Stimulated activated effector memory CD8-positive, alpha-beta T cell treated with anti-CD3 and anti-CD28 coated beads, Interleukin-12 subunit alpha, Interleukin-12 subunit beta, amount 100 ng/mL, for 72 hours (primary cell): ENCODE measurements around the gene ZDHHC17.

ENCODE experiments used
- ATAC-seq: fragments of 150-1000 bp; cut with Tn5 transposase; 2 replicates; pipeline ENCODE4 v1.10.0; 2021
- DNase-seq, 2 donors: peaks; one replicate each; pipeline ENCODE4 v3.0.0; 2021 to 2022; ENCODE audit warnings: low spot score in 2 of 2
- H3K27ac Mint-ChIP-seq: one replicate; pipeline ENCODE4 v1.8.0; 2022; ENCODE audit warnings: mild to moderate bottlenecking, mixed read lengths
- H3K36me3 Mint-ChIP-seq: one replicate; pipeline ENCODE4 v1.8.0; 2022; ENCODE audit warnings: mild to moderate bottlenecking, mixed read lengths
- H3K4me1 Mint-ChIP-seq: one replicate; pipeline ENCODE4 v1.8.0; 2022; ENCODE audit warnings: mixed read lengths
- H3K4me3 Mint-ChIP-seq: one replicate; pipeline ENCODE4 v1.8.0; 2022; ENCODE audit warnings: mild to moderate bottlenecking, mixed read lengths
- H3K9me3 Mint-ChIP-seq: one replicate; pipeline ENCODE4 v1.8.0; 2022; ENCODE audit warnings: mixed read lengths

Gene ZDHHC17

GRCh38 chr12:76874491-76875190 lies 110.7 kb downstream of the ZDHHC17 start:
- H3K27ac Mint-ChIP-seq, result no peak overlapping the region
- no peak for DNase-seq
- no peak overlapping the region for H3K4me3 Mint-ChIP-seq
- no peak for ATAC-seq
- peaks cover 5% of the 10 kb centered on the region for H3K36me3 Mint-ChIP-seq
- H3K4me1 Mint-ChIP-seq, result peaks cover 12% of the 10 kb centered on the region
- H3K9me3 Mint-ChIP-seq, result no peaks in the 10 kb centered on the region

- Mint-ChIP-seq H3K36me3 (peaks cover 5% of the 10 kb centered on the region), H3K4me1 (peaks cover 13% of the 10 kb centered on the region), H3K9me3 (no peaks in the 10 kb centered on the region), H3K27ac (no peak overlapping the region), H3K4me3 (no peak overlapping the region)
- DNase-seq (no peak), ATAC-seq (no peak)
These were observed 112.8 kb downstream of the ZDHHC17 start for GRCh38 chr12:76876696-76877229.

- H3K27ac Mint-ChIP-seq, result no peak overlapping the region
- peaks cover 13% of the 10 kb centered on the region for H3K4me1 Mint-ChIP-seq
- no peaks in the 10 kb centered on the region for H3K9me3 Mint-ChIP-seq
- ATAC-seq, result peak; percentile 57
- peak in 1 of 2 donors; percentile 59 for DNase-seq
- peak overlapping the region; percentile 92 for H3K4me3 Mint-ChIP-seq
- H3K36me3 Mint-ChIP-seq, result peaks cover 5% of the 10 kb centered on the region
These were observed 114.4 kb downstream of the ZDHHC17 start for GRCh38 chr12:76878099-76878898.

GRCh38 chr12:76878899-76879709 lies 115.2 kb downstream of the ZDHHC17 start, which contains the start of gene CSRP2:
Gene CSRP2 (minus strand): TSS chr12:76879019. CDS start chr12:76866260, 12,759 bp downstream.
- Mint-ChIP-seq H3K27ac (no peak within 1 kb of the TSS), H3K4me1 (peaks cover 13% of the 10 kb centered on the region), H3K9me3 (no peaks in the 10 kb centered on the region), H3K4me3 (peak within 1 kb of the TSS; percentile 92), H3K36me3 (peaks cover 5% of the 10 kb centered on the region)
- ATAC-seq, result peak; percentile 86
- DNase-seq, result peak; percentile 49 to 78

GRCh38 chr12:76879710-76880518 lies 116.0 kb downstream of the ZDHHC17 start:
- DNase-seq (no peak), ATAC-seq (no peak)
- Mint-ChIP-seq H3K4me3 (peak overlapping the region; percentile 92), H3K9me3 (no peaks in the 10 kb centered on the region), H3K4me1 (peaks cover 13% of the 10 kb centered on the region), H3K36me3 (peaks cover 5% of the 10 kb centered on the region), H3K27ac (no peak overlapping the region)

- Mint-ChIP-seq H3K4me3 (no peak overlapping the region), H3K36me3 (peaks cover 5% of the 10 kb centered on the region), H3K9me3 (no peaks in the 10 kb centered on the region), H3K27ac (no peak overlapping the region), H3K4me1 (peaks cover 13% of the 10 kb centered on the region)
- DNase-seq (no peak), ATAC-seq (no peak)
These were observed 116.7 kb downstream of the ZDHHC17 start for GRCh38 chr12:76880519-76881023.

- DNase-seq (no peak), ATAC-seq (no peak)
- Mint-ChIP-seq H3K9me3 (no peaks in the 10 kb centered on the region), H3K4me1 (peaks cover 13% of the 10 kb centered on the region), H3K27ac (no peak overlapping the region), H3K4me3 (no peak overlapping the region), H3K36me3 (peaks cover 5% of the 10 kb centered on the region)
These were observed 117.2 kb downstream of the ZDHHC17 start for GRCh38 chr12:76881142-76881541.

- ATAC-seq, result no peak
- Mint-ChIP-seq H3K27ac (no peak overlapping the region), H3K4me1 (peaks cover 13% of the 10 kb centered on the region), H3K4me3 (no peak overlapping the region), H3K36me3 (peaks cover 5% of the 10 kb centered on the region), H3K9me3 (no peaks in the 10 kb centered on the region)
- no peak for DNase-seq
These were observed 118.5 kb downstream of the ZDHHC17 start for GRCh38 chr12:76882367-76882766.

GRCh38 chr12:76883151-76883550 lies 119.2 kb downstream of the ZDHHC17 start:
- peaks cover 5% of the 10 kb centered on the region for H3K36me3 Mint-ChIP-seq
- no peak for ATAC-seq
- peaks cover 12% of the 10 kb centered on the region for H3K4me1 Mint-ChIP-seq
- no peak for DNase-seq
- no peaks in the 10 kb centered on the region for H3K9me3 Mint-ChIP-seq
- no peak overlapping the region for H3K27ac Mint-ChIP-seq
- H3K4me3 Mint-ChIP-seq, result no peak overlapping the region

- Mint-ChIP-seq H3K27ac (no peak overlapping the region), H3K4me1 (peaks cover 6% of the 10 kb centered on the region), H3K4me3 (no peak overlapping the region), H3K9me3 (no peaks in the 10 kb centered on the region), H3K36me3 (no peaks in the 10 kb centered on the region)
- DNase-seq (no peak), ATAC-seq (no peak)
These were observed 119.9 kb downstream of the ZDHHC17 start for GRCh38 chr12:76883811-76884210.

GRCh38 chr12:76888775-76889174 lies 124.9 kb downstream of the ZDHHC17 start:
- no peak overlapping the region for H3K4me3 Mint-ChIP-seq
- H3K9me3 Mint-ChIP-seq, result no peaks in the 10 kb centered on the region
- no peaks in the 10 kb centered on the region for H3K4me1 Mint-ChIP-seq
- ATAC-seq, result no peak
- no peak for DNase-seq
- no peaks in the 10 kb centered on the region for H3K36me3 Mint-ChIP-seq
- no peak overlapping the region for H3K27ac Mint-ChIP-seq

GRCh38 chr12:76890151-76891143 lies 126.5 kb downstream of the ZDHHC17 start:
- H3K4me3 Mint-ChIP-seq, result no peak overlapping the region
- H3K4me1 Mint-ChIP-seq, result no peaks in the 10 kb centered on the region
- ATAC-seq (no peak), DNase-seq (no peak)
- H3K27ac Mint-ChIP-seq, result no peak overlapping the region
- H3K36me3 Mint-ChIP-seq, result no peaks in the 10 kb centered on the region
- no peaks in the 10 kb centered on the region for H3K9me3 Mint-ChIP-seq

GRCh38 chr12:76891609-76892008 lies 127.7 kb downstream of the ZDHHC17 start:
- Mint-ChIP-seq H3K4me3 (no peak overlapping the region), H3K4me1 (no peaks in the 10 kb centered on the region), H3K36me3 (no peaks in the 10 kb centered on the region), H3K9me3 (no peaks in the 10 kb centered on the region), H3K27ac (no peak overlapping the region)
- ATAC-seq, result no peak
- DNase-seq, result no peak
